Measurements from ENCODE around the gene NFATC1.

Gene NFATC1

DNA sequence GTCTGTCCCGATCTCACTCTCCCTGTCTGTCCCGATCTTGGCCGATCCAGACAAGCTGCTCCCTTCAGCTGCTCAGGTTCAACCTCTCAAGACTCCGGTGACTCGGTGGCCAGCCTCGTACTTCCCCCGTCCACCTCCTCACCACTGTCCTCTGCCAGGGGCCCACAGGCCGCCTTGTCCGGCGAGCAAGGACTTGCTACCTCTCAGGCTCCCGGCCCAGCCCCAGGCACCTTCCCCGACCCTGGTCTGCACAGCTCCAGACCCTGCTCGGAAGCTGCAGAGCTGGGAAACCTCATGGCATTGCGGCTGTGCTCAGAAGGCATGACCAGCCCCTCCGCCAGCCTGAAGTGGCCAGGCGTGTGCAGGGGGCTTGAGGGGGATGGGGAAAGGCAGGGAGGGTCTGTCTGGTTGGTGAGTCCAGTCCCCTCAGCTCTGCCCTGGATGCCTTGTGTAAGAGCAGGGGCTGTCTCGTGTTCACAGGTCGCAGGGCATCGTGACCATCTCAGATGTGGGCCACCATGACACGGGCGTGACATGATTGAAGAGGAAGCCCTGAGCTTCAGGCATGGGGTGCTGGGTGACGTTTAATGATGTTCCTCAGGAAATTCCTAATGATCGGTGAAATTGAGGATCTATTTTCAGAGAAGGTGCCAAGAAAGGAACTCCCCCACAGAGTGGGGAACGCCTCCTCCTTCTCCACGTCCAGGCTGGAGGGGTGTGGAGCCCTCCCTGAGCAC lies 162.6 kb downstream of the NFATC1 start:
- H3K9me3 ChIP-seq (ENCODE audit: control insufficient read depth in 1 of 2, low read length in 2 of 2), result no peaks in the 10 kb centered on the region
- H3K4me3 ChIP-seq (ENCODE audit: low read depth in 1 of 2, low read length in 2 of 2), result no peak overlapping the region

DNA sequence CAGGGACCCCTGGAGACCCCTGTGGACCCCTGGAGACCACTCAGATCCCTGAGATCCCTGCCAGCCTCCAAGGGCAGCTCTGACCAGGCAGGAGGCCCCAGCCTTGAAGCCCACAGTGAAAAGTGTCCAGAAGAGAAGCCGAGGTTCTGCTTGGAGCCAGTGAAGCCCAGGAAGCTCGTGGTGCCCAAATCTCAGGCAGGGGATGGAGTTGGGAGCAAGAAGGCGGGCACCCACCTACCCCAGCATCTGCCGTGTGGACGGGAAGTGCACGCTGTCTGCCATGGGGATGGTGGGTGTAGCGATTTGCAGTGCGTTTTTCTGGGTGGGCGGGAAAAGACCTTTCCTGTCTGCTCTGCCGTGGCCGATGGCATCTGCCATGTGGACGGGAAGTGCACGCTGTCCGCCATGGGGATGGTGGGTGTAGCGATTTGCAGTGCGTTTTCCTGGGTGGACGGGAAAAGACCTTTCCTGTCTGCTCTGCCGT lies 163.2 kb downstream of the NFATC1 start:
- Histone ChIP-seq H3K4me3 (ENCODE audit: low read depth in 1 of 2, low read length in 2 of 2) (no peak overlapping the region), H3K27me3 (ENCODE audit: low read depth, low read length) (no peaks in the 10 kb centered on the region), H3K4me1 (ENCODE audit: control insufficient read depth in 1 of 2, insufficient read depth in 2 of 2, low read length in 2 of 2) (no peaks in the 10 kb centered on the region), H3K9me3 (ENCODE audit: control insufficient read depth in 1 of 2, low read length in 2 of 2) (no peaks in the 10 kb centered on the region), H3K27ac (ENCODE audit: low read length) (no peak overlapping the region), H3K36me3 (ENCODE audit: control insufficient read depth in 1 of 2, insufficient read depth in 2 of 2, low read length in 2 of 2) (no peaks in the 10 kb centered on the region)

More for the DNA sequence above, 162.6 kb downstream of the NFATC1 start:
- no peaks in the 10 kb centered on the region for H3K27me3 ChIP-seq (ENCODE audit: low read depth, low read length)
- H3K4me1 ChIP-seq (ENCODE audit: control insufficient read depth in 1 of 2, insufficient read depth in 2 of 2, low read length in 2 of 2), result no peaks in the 10 kb centered on the region
- H3K27ac ChIP-seq (ENCODE audit: low read length), result no peak overlapping the region
- H3K36me3 ChIP-seq (ENCODE audit: control insufficient read depth in 1 of 2, insufficient read depth in 2 of 2, low read length in 2 of 2), result no peaks in the 10 kb centered on the region

DNA sequence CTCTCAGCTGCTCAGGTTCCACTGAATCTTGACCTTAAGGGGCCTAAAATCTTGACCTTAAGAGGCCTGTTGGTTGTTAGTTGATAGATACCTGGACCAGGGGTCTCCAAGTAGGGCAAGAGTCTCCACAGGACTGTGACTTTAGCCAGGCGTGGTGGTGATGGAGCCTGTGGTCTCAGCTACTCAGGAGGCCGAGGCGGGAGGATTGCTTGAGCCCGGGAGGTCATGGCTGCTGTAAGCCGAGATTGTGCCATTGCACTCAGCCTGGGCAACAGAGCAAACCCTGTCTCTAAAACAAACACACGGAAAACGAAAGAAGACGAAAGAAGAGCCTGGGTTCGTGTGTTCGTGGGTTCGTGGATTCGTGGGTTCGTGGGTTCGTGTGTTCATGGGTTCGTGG lies 163.7 kb downstream of the NFATC1 start:
- no peaks in the 10 kb centered on the region for H3K36me3 ChIP-seq (ENCODE audit: control insufficient read depth in 1 of 2, insufficient read depth in 2 of 2, low read length in 2 of 2)
- no peaks in the 10 kb centered on the region for H3K9me3 ChIP-seq (ENCODE audit: control insufficient read depth in 1 of 2, low read length in 2 of 2)
- no peaks in the 10 kb centered on the region for H3K27me3 ChIP-seq (ENCODE audit: low read depth, low read length)
- H3K27ac ChIP-seq (ENCODE audit: low read length), result no peak overlapping the region
- H3K4me3 ChIP-seq (ENCODE audit: low read depth in 1 of 2, low read length in 2 of 2), result no peak overlapping the region
- no peaks in the 10 kb centered on the region for H3K4me1 ChIP-seq (ENCODE audit: control insufficient read depth in 1 of 2, insufficient read depth in 2 of 2, low read length in 2 of 2)

DNA sequence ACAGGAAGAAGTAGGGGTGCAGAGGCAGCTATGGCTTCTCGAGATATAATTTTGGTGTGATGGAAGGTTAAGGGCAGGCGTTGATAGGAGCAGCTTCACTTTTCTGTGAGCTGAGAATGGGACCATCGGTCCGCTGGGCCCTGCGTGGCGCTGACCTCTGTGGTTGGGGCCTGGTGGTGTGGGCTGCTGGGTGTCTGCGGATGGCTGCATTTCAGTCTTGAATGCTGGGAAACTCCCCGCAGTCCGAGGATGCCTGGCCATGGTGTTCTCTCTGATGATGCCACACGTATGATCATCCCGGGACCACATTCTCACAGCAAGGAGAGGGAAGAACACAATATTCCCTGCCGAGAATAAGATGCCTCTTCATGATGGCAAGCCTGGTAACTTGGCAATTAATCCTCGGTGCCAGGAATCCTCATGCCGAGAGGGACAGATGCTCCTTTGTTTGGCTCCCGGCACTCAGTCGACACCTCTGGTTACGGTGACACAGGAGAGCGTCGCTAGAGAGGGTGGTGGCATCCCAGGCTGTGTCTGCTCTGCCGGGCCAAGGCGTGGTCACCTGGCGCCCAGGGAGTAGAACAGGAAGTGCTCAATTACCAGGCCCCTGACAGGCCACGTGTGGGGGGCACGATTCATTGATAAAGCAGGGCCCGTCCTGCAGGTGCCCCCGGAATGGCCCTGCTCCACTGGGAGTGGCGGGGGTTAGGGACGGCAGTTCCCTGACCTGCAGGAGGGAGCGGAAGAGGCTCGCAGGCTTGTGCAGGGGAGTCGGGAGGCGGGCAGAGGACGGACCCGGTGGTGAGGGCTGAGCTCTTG lies 164.5 kb downstream of the NFATC1 start:
- Histone ChIP-seq H3K27me3 (ENCODE audit: low read depth, low read length) (no peaks in the 10 kb centered on the region), H3K27ac (ENCODE audit: low read length) (no peak overlapping the region), H3K36me3 (ENCODE audit: control insufficient read depth in 1 of 2, insufficient read depth in 2 of 2, low read length in 2 of 2) (no peaks in the 10 kb centered on the region), H3K9me3 (ENCODE audit: control insufficient read depth in 1 of 2, low read length in 2 of 2) (no peaks in the 10 kb centered on the region), H3K4me3 (ENCODE audit: low read depth in 1 of 2, low read length in 2 of 2) (no peak overlapping the region), H3K4me1 (ENCODE audit: control insufficient read depth in 1 of 2, insufficient read depth in 2 of 2, low read length in 2 of 2) (no peaks in the 10 kb centered on the region)

DNA sequence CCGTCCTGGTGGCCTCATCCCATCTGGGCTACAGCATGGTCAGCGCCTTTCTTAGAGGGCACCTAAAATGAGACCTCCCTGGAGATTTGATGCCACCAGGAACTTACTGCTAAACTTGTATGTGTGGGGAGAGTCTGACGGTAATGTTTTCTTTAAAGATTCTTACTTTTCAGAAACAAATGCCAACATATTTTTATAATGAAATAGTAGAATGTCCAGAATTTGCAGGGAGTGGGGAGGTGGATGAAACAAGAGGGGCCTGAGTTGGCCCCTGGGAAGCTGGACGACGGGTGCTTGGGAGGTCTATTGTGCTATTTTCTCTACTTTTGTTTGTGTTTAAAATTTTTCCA lies 165.1 kb downstream of the NFATC1 start:
- no peak overlapping the region for H3K27ac ChIP-seq (ENCODE audit: low read length)
- H3K4me1 ChIP-seq (ENCODE audit: control insufficient read depth in 1 of 2, insufficient read depth in 2 of 2, low read length in 2 of 2), result no peaks in the 10 kb centered on the region
- H3K9me3 ChIP-seq (ENCODE audit: control insufficient read depth in 1 of 2, low read length in 2 of 2), result no peaks in the 10 kb centered on the region
- H3K27me3 ChIP-seq (ENCODE audit: low read depth, low read length), result no peaks in the 10 kb centered on the region
- H3K4me3 ChIP-seq (ENCODE audit: low read depth in 1 of 2, low read length in 2 of 2), result no peak overlapping the region
- no peaks in the 10 kb centered on the region for H3K36me3 ChIP-seq (ENCODE audit: control insufficient read depth in 1 of 2, insufficient read depth in 2 of 2, low read length in 2 of 2)

DNA sequence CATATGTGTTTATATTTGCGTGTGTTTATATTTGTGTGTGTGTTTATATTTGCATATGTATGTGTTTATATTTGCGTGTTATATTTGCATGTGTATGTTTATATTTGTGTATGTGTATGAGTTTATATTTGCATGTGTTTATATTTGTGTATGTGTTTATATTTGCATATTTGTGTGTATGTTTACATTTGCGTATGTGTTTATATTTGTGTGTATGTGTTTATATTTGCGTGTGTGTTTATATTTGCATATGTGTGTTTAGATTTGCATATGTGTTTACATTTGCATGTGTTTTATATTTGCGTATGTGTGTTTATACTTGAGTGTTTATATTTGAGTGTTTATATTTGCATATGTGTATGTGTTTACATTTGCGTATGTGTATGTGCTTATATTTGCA lies 168.2 kb downstream of the NFATC1 start:
- H3K4me1 ChIP-seq (ENCODE audit: control insufficient read depth in 1 of 2, insufficient read depth in 2 of 2, low read length in 2 of 2), result no peaks in the 10 kb centered on the region
- H3K36me3 ChIP-seq (ENCODE audit: control insufficient read depth in 1 of 2, insufficient read depth in 2 of 2, low read length in 2 of 2), result no peaks in the 10 kb centered on the region
- no peak overlapping the region for H3K27ac ChIP-seq (ENCODE audit: low read length)
- no peaks in the 10 kb centered on the region for H3K9me3 ChIP-seq (ENCODE audit: control insufficient read depth in 1 of 2, low read length in 2 of 2)
- no peak overlapping the region for H3K4me3 ChIP-seq (ENCODE audit: low read depth in 1 of 2, low read length in 2 of 2)
- peaks cover 3% of the 10 kb centered on the region for H3K27me3 ChIP-seq (ENCODE audit: low read depth, low read length)

DNA sequence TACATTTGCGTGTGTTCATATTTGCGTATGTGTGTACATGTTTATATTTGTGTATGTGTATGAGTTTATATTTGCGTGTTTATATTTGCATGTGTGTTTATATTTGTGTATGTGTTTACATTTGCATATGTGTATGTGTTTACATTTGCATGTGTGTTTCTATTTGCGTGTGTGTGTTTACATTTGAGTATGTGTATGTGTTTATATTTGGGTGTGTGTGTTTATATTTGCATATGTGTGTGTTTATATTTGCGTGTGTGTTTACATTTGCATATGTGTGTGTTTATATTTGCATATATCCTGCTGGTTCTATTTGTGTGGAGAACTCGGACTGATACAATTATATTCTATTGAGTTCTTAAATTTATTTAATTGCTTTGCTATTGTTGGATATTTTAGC lies 168.7 kb downstream of the NFATC1 start:
- Histone ChIP-seq H3K4me1 (ENCODE audit: control insufficient read depth in 1 of 2, insufficient read depth in 2 of 2, low read length in 2 of 2) (no peaks in the 10 kb centered on the region), H3K27ac (ENCODE audit: low read length) (no peak overlapping the region), H3K9me3 (ENCODE audit: control insufficient read depth in 1 of 2, low read length in 2 of 2) (no peaks in the 10 kb centered on the region), H3K36me3 (ENCODE audit: control insufficient read depth in 1 of 2, insufficient read depth in 2 of 2, low read length in 2 of 2) (no peaks in the 10 kb centered on the region), H3K4me3 (ENCODE audit: low read depth in 1 of 2, low read length in 2 of 2) (no peak overlapping the region), H3K27me3 (ENCODE audit: low read depth, low read length) (peaks cover 3% of the 10 kb centered on the region)

DNA sequence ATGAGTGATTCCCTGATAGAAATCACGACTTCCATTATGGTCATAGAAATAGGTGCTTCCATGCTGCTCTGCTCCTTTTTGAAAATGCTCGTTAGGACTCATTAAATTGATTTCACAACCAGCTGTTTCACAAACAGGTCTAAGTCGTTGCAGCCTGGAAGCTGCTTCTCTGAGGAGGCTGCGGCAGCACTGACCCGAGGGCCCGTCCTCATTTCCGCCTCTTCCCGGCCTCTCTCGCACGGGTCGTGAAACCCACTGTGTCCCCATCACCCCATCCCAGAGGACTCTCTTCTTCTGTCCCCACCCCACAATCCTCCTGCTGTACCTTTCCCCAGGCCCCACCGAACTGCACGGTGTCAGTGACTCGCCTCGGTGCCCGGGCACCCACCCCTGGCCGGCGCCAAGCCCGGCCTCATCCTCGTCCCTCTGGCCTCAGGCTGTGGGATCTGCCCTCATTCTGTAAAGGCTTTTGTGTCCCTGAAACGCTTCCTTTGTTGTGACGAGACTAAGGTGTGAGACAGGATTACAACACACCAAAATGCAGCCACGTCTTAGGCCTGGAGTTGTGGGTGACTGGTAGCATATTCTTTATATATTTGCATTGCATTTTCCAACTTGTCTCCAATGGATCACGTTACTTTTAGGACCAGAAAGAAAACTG lies 171.2 kb downstream of the NFATC1 start:
- H3K4me3 ChIP-seq (ENCODE audit: low read depth in 1 of 2, low read length in 2 of 2), result no peak overlapping the region
- H3K27ac ChIP-seq (ENCODE audit: low read length), result no peak overlapping the region

DNA sequence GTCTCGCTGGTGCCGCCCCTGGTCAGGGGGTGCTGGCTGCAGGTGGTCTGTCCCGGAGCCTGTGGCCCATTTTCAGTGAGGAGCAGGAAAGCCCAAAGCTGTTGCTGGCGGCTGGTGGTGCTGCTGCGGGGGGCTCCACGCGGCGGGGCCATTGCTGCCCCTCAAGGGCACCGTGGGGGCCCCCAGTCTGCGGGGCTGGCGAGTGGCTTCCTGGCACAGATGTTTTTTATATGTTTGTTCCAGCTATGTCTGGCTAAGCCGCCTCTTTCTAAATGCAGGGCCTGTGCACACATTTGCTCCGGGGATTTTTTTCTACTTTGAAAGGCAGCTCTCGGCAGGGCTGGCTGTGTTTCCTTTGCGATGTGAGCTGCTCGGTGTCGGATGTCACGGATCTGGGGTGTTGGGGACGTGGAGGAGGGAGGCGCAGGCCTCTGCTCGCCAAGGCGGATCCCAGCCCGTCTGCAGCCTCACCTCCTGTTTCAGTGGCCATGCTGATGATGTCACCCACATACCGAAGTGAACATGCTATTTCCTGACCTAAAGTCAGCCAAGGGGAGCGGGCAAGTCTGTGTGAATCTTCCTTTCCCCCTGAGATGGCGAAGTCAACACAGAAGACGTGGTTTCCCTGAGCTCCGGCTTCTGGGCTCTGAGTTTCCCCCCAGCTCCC lies 171.9 kb downstream of the NFATC1 start:
- H3K4me3 ChIP-seq (ENCODE audit: low read depth in 1 of 2, low read length in 2 of 2), result no peak overlapping the region
- peaks cover 0 to 7% of the 10 kb centered on the region in 2 donors for H3K9me3 ChIP-seq (ENCODE audit: control insufficient read depth in 1 of 2, low read length in 2 of 2)
- peaks cover 3% of the 10 kb centered on the region for H3K27me3 ChIP-seq (ENCODE audit: low read depth, low read length)
- no peaks in the 10 kb centered on the region for H3K36me3 ChIP-seq (ENCODE audit: control insufficient read depth in 1 of 2, insufficient read depth in 2 of 2, low read length in 2 of 2)
- H3K27ac ChIP-seq (ENCODE audit: low read length), result no peak overlapping the region
- H3K4me1 ChIP-seq (ENCODE audit: control insufficient read depth in 1 of 2, insufficient read depth in 2 of 2, low read length in 2 of 2), result no peaks in the 10 kb centered on the region

More for the DNA sequence above, 171.2 kb downstream of the NFATC1 start:
- Histone ChIP-seq H3K36me3 (ENCODE audit: control insufficient read depth in 1 of 2, insufficient read depth in 2 of 2, low read length in 2 of 2) (no peaks in the 10 kb centered on the region), H3K27me3 (ENCODE audit: low read depth, low read length) (peaks cover 3% of the 10 kb centered on the region), H3K9me3 (ENCODE audit: control insufficient read depth in 1 of 2, low read length in 2 of 2) (no peaks in the 10 kb centered on the region), H3K4me1 (ENCODE audit: control insufficient read depth in 1 of 2, insufficient read depth in 2 of 2, low read length in 2 of 2) (no peaks in the 10 kb centered on the region)

DNA sequence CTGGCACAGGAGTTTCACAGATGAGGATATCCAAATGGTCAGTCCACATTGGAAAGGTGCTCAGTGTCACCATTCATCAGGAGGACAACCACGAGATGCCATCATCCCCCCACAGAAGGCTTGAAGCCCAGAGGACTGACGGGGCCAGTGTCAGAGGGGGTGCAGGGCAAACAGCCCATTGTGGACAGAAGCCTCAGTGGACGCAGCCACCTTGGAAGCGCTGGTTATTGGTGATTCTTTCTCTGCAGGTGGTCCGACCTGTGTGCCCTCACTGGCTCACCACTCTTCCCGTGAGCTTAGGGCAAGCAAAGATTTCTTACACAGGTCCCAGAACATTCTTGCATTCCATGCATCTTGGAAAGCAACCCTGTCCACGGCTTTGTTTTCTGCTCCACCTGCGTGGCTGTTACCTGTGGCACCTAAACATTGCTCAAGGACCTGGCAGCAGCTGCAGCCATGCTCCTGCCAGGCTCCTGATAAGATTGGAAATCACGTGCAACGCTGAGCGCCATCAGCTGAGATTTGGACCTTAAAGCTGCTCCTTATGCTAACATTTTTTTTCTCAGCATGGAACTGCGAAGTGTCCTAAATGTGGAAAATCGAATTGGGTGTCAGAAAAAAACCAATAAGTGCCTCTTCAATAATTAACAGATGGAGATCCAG lies 172.9 kb downstream of the NFATC1 start:
- Histone ChIP-seq H3K27me3 (ENCODE audit: low read depth, low read length) (peaks cover 3% of the 10 kb centered on the region), H3K36me3 (ENCODE audit: control insufficient read depth in 1 of 2, insufficient read depth in 2 of 2, low read length in 2 of 2) (peaks cover 0 to 3% of the 10 kb centered on the region in 2 donors), H3K9me3 (ENCODE audit: control insufficient read depth in 1 of 2, low read length in 2 of 2) (peaks cover 3 to 16% of the 10 kb centered on the region in 2 donors), H3K4me1 (ENCODE audit: control insufficient read depth in 1 of 2, insufficient read depth in 2 of 2, low read length in 2 of 2) (no peaks in the 10 kb centered on the region), H3K27ac (ENCODE audit: low read length) (no peak overlapping the region), H3K4me3 (ENCODE audit: low read depth in 1 of 2, low read length in 2 of 2) (no peak overlapping the region)
